Adrenal gland (tissue), 12 donors: Measurements from ENCODE around the gene MAPK13. TPM values are rescaled to one million over a fixed set of nuclear protein-coding genes. Genes with fewer than 3 reads are reported as not detected.

Experiments used
- DNase-seq, 7 donors: peaks; one replicate each; pipeline ENCODE4 v3.0.0-alpha.2; 2019 to 2020
- H3K27ac ChIP-seq, 5 donors: fragments of 200-600 bp; sonication (generic) in 4 of 5; 1 replicate in 3 of 5; 2 replicates in 2 of 5; pipeline versions ENCODE4 v1.5.1 to v1.8.0; 2016 to 2020; ENCODE audit warnings: mild to moderate bottlenecking in 1 of 5
- H3K27me3 ChIP-seq: fragments of 200-600 bp; 2 replicates; pipeline ENCODE4 v1.8.0; 2021
- H3K36me3 ChIP-seq, 2 donors: fragments of 200-600 bp; replicated peaks in 1 of 2; 1 replicate in 1 of 2; 2 replicates in 1 of 2; pipeline versions ENCODE4 v1.5.1 to v1.8.0; 2018 to 2022
- H3K4me1 ChIP-seq, 2 donors: fragments of 200-600 bp; replicated peaks in 1 of 2; 1 replicate in 1 of 2; 2 replicates in 1 of 2; pipeline versions ENCODE4 v1.5.1 to v1.8.0; 2018 to 2021
- H3K4me3 ChIP-seq, 4 donors: fragments of 200-600 bp; sonication (generic) in 3 of 4; one replicate each; pipeline ENCODE4 v1.5.1; 2016 to 2018
- H3K9me3 ChIP-seq, 3 donors: fragments of 200-600 bp; sonication (generic) in 1 of 3; replicated peaks in 1 of 3; 1 replicate in 2 of 3; 2 replicates in 1 of 3; pipeline versions ENCODE4 v1.5.1 to v1.8.0; 2016 to 2021
- CTCF ChIP-seq, 6 experiments: fragments of 450-650 bp in 4 of 6; fragments of 200-600 bp in 2 of 6; sonication (generic) in 1 of 6; IDR thresholded peaks; 1 replicate in 5 of 6; 2 replicates in 1 of 6; pipeline versions ENCODE4 v1.5.1 to v1.8.0; 2016 to 2021; ENCODE audit warnings: antibody characterized with exemption in 6 of 6, mild to moderate bottlenecking in 2 of 6, moderate library complexity in 1 of 6
- POLR2A ChIP-seq, 2 donors: fragments of 450-650 bp; IDR thresholded peaks; one replicate each; pipeline ENCODE4 v1.6.1; 2017; ENCODE audit warnings: antibody characterized with exemption in 2 of 2, mild to moderate bottlenecking in 2 of 2, moderate library complexity in 1 of 2
- WGBS, 4 donors: extraction: QIAGEN DNeasy Blood & Tissue Kit in 2 of 4; methylation state at CpG; one replicate each; pipeline versions ENCODE4 v1.1.5 to v1.1.7; 2013 to 2017; 5-methylcytosine and 5-hydroxymethylcytosine counted together
- intact Hi-C, 2 donors: fragments of 100-400 bp; cut with DNase I; formaldehyde crosslinking; loops; one replicate each; pipeline versions ENCODE4 v1.14.1 to v1.15.0; 2022 to 2023
- polyA plus RNA-seq, 3 donors: library from polyadenylated mRNA; stranded (reverse); fragments of 200-250 nt in 2 of 3; fragments of 350-450 nt in 1 of 3; fragmentation: Illumina TruSeq in 1 of 3; extraction: RNeasy Lipid Tissue Mini Kit (QIAGEN cat#74804) in 1 of 3; gene quantifications; one replicate each; pipeline ENCODE4 v1.2.3, GENCODE V29; 2013 to 2014
- total RNA-seq, 9 donors: library from RNA; depleted of rRNA in 4 of 9; stranded (reverse); fragments of >200 nt in 4 of 9; fragments of 120-200 nt in 1 of 9; fragmentation: NEBNext Ultra II Directional in 1 of 9; extraction: Animal tissue kit (Norgen Biotek cat#: 25700) in 1 of 9; gene quantifications; one replicate each; pipeline versions ENCODE4 v1.1.0 to v1.2.4, GENCODE V29; 2013 to 2023
- donor health status: healthy with polysubstance abuse.
- donor health status: Bipolar disorder and iron deficiency.
- donor health status: DM: yes; HTN: yes; CAD: no.
- donor health status: DM: no; HTN: no; CAD: no.
- donor health status: DM: no; HTN: no; CAD: no.
- donor health status: DM: yes; HTN: yes; CAD: no.

Gene MAPK13
- total and polyA plus RNA-seq, 12 donors, result 30.0 to 148 (median 83.4) TPM

GRCh38 chr6:36169023-36170007 lies 39.0 kb downstream of the MAPK13 start:
- H3K36me3 ChIP-seq, result no peaks in the 10 kb centered on the region
- intact Hi-C loops, result no loop called here
- H3K27ac ChIP-seq, result no peak overlapping the region
- H3K4me3 ChIP-seq, result no peak overlapping the region
- H3K4me1 ChIP-seq, result no peaks in the 10 kb centered on the region
- H3K9me3 ChIP-seq, result no peaks in the 10 kb centered on the region
- DNase-seq, result no peak
- no peaks in the 10 kb centered on the region for H3K27me3 ChIP-seq
- TF ChIP-seq CTCF (IDR thresholded peaks at IDR 0.05) (no peak), POLR2A (IDR thresholded peaks at IDR 0.05) (no peak)
- 88 to 97% (median 94%) methylated on average over 2 of the region's 2 CpGs for WGBS, 4 donors

- H3K4me1 ChIP-seq, result no peaks in the 10 kb centered on the region
- no peak for TF ChIP-seq POLR2A (IDR thresholded peaks at IDR 0.05)
- no peak for TF ChIP-seq CTCF (IDR thresholded peaks at IDR 0.05)
- no peaks in the 10 kb centered on the region for H3K36me3 ChIP-seq
- 95 to 99% (median 96%) methylated on average over 2 of the region's 2 CpGs for WGBS, 4 donors
- H3K27me3 ChIP-seq, result no peaks in the 10 kb centered on the region
- H3K4me3 ChIP-seq, result no peak overlapping the region
- no peak overlapping the region for H3K27ac ChIP-seq
- intact Hi-C loops, result no loop called here
- DNase-seq, result no peak
- no peaks in the 10 kb centered on the region for H3K9me3 ChIP-seq
These were observed 40.4 kb downstream of the MAPK13 start for GRCh38 chr6:36170704-36171103.

GRCh38 chr6:36171573-36171972 lies 41.3 kb downstream of the MAPK13 start:
- DNase-seq, result no peak
- TF ChIP-seq CTCF (IDR thresholded peaks at IDR 0.05) (no peak), POLR2A (IDR thresholded peaks at IDR 0.05) (no peak)
- Histone ChIP-seq H3K27me3 (no peaks in the 10 kb centered on the region), H3K36me3 (no peaks in the 10 kb centered on the region), H3K27ac (no peak overlapping the region), H3K9me3 (no peaks in the 10 kb centered on the region), H3K4me3 (no peak overlapping the region), H3K4me1 (no peaks in the 10 kb centered on the region)
- WGBS, 4 donors, result 77 to 82% (median 79%) methylated on average over 2 of the region's 2 CpGs
- intact Hi-C loops, result no loop called here

GRCh38 chr6:36177166-36177565 lies 46.9 kb downstream of the MAPK13 start:
- intact Hi-C loops, result no loop called here

More at GRCh38 chr6:36177166-36177565, 46.9 kb downstream of the MAPK13 start:
- Histone ChIP-seq H3K4me1 (no peaks in the 10 kb centered on the region), H3K27me3 (no peaks in the 10 kb centered on the region), H3K4me3 (no peak overlapping the region), H3K36me3 (no peaks in the 10 kb centered on the region), H3K9me3 (no peaks in the 10 kb centered on the region), H3K27ac (no peak overlapping the region)
- DNase-seq, result no peak
- TF ChIP-seq CTCF (IDR thresholded peaks at IDR 0.05), result no peak
